ENCODE data around the gene ZNF750.

ZNF750 gene

GRCh38 chr17:82825540-82826124 lies 14.2 kb downstream of the ZNF750 start:
- TF ChIP-seq TAF1 (IDR thresholded peaks at IDR 0.05; ENCODE audit: borderline replicate concordance, insufficient read depth, low read length) (no peak), POLR2AphosphoS5 (IDR thresholded peaks at IDR 0.05; ENCODE audit: low read depth, low read length) (no peak), SIN3A (IDR thresholded peaks at IDR 0.05; ENCODE audit: borderline replicate concordance, insufficient read depth, low read length) (no peak), REST (IDR thresholded peaks at IDR 0.05; ENCODE audit: insufficient read depth in 1 of 2, low read depth in 2 of 2, low read length in 2 of 2) (no peak), FOXP2 (optimal IDR thresholded peaks at IDR 0.05; ENCODE audit: borderline replicate concordance, extremely low read depth, extremely low read length, insufficient read depth) (no peak)

GRCh38 chr17:82823004-82823403 lies 16.8 kb downstream of the ZNF750 start:
- no peak for TF ChIP-seq TAF1 (IDR thresholded peaks at IDR 0.05; ENCODE audit: borderline replicate concordance, insufficient read depth, low read length)
- TF ChIP-seq FOXP2 (optimal IDR thresholded peaks at IDR 0.05; ENCODE audit: borderline replicate concordance, extremely low read depth, extremely low read length, insufficient read depth): no peak
- TF ChIP-seq SIN3A (IDR thresholded peaks at IDR 0.05; ENCODE audit: borderline replicate concordance, insufficient read depth, low read length): no peak
- no peak for TF ChIP-seq REST (IDR thresholded peaks at IDR 0.05; ENCODE audit: insufficient read depth in 1 of 2, low read depth in 2 of 2, low read length in 2 of 2)
- no peak for TF ChIP-seq POLR2AphosphoS5 (IDR thresholded peaks at IDR 0.05; ENCODE audit: low read depth, low read length)

GRCh38 chr17:82822281-82822680 lies 17.5 kb downstream of the ZNF750 start:
- no peak for TF ChIP-seq FOXP2 (optimal IDR thresholded peaks at IDR 0.05; ENCODE audit: borderline replicate concordance, extremely low read depth, extremely low read length, insufficient read depth)
- no peak for TF ChIP-seq REST (IDR thresholded peaks at IDR 0.05; ENCODE audit: insufficient read depth in 1 of 2, low read depth in 2 of 2, low read length in 2 of 2)
- TF ChIP-seq POLR2AphosphoS5 (IDR thresholded peaks at IDR 0.05; ENCODE audit: low read depth, low read length): no peak
- TF ChIP-seq TAF1 (IDR thresholded peaks at IDR 0.05; ENCODE audit: borderline replicate concordance, insufficient read depth, low read length): no peak
- no peak for TF ChIP-seq SIN3A (IDR thresholded peaks at IDR 0.05; ENCODE audit: borderline replicate concordance, insufficient read depth, low read length)

GRCh38 chr17:82821554-82821953 lies 18.3 kb downstream of the ZNF750 start:
- no peak for TF ChIP-seq REST (IDR thresholded peaks at IDR 0.05; ENCODE audit: insufficient read depth in 1 of 2, low read depth in 2 of 2, low read length in 2 of 2)
- no peak for TF ChIP-seq TAF1 (IDR thresholded peaks at IDR 0.05; ENCODE audit: borderline replicate concordance, insufficient read depth, low read length)
- no peak for TF ChIP-seq POLR2AphosphoS5 (IDR thresholded peaks at IDR 0.05; ENCODE audit: low read depth, low read length)
